Hematopoietic multipotent progenitor cell treated with erythropoietin and hydrocortisone succinate and interleukin-3 and kit ligand, for 4 days (in vitro differentiated cells): ENCODE results near the gene APBA2.
"Not testable (repeated sequence)": the region's sequence is repeated elsewhere in the genome, so short reads cannot be mapped to it uniquely, and the experiment has no call there.

ENCODE experiments used
- DNase-seq: peaks from one replicate; pipeline ENCODE4 v3.0.0-alpha.2; 2015

The APBA2 gene

DNA sequence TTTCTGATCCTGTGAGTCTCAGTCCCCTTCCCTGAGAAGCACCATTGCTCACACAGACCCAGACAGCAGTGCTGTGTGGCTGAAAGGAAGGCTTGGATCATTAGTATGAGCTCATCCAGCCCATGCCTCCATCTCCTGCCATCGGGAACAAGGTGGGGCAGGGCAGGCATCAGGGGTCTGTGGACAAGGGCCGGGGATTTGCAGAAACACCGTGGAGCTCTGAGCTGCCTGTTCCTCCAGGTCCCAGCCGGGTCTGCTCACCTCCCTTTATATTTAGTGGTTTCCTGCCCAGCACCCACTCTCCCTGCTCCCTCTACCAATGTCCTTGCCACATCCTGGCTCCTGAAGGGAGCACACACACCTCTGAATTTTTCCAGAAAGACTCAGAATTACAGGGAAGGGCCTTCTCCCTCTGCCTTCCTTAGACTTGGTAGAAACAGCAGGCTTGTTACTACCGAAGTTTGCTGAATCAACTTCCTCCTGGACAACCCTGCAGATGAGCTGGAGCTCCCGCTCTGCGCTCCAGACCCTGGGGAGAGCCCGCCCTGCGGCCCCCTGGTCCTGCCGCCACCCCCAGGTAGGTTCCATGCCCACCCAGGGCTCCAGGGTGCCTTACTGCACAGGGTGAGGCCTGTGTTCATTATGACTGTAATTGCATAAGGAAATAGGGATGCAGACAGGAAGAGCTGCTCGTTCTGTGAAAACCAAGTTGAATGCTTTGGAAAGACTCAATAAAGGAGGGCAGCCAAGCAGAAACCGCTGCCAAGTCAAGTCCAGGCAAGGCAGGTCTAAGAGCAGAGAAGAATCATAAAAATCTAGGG is 255.7 kb downstream of the APBA2 start:
- no peak for DNase-seq

GRCh38 chr15:29142129-29142747 is 256.5 kb downstream of the APBA2 start:
- no peak for DNase-seq

- no peak for DNase-seq
These were observed 257.5 kb downstream of the APBA2 start for GRCh38 chr15:29143293-29143692.

DNA sequence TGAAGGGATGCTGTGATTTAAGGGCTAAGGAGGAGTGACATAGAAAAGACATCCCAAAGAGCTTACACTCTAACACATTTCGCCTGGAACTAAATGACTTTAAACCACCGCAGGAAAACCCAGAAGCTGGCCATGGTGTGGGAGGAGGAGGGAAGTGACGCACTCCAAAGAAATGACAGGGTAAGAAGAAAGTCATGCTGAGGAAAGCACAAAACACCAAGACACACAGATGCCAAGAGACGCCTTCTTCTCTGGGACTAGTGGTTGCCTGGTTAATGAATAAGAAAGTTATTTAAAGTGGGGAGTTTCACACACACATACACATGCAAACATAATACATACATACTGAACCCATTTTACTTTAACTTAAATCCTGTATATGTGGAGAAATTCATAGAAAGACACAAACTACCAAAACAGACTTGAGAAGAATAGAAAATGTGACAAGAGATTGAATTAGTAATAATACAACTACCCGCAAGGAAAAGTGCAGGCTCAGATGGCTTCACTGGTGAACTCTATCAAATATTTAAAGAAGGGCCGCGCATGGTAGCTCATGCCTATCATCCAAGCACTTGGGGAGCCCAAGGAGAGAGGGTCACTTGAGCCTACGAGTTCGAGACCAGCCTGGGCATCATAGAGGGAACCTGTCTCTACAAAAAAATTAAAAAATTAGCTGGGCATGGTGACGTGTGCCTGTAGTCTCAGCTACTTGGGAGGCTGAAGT is 258.3 kb downstream of the APBA2 start:
- DNase-seq = no peak

DNA sequence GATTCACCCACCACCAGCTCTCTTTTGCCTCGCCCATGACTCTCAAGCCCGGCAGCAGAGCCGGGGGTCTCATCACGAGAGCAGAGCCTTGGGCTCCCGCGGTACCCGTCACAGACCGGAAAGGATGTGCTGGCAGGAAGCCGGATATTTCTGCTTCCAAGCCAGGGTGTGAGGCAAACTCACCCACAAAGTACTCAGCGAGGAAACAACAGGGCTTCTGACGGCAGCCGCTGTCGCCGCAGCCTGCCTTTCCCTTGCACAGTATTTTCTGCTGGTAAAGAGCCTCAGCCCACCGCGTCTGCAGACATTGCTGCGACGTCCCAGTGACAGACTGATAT is 263.9 kb downstream of the APBA2 start:
- DNase-seq = no peak

- no peak for DNase-seq
These were observed 265.0 kb downstream of the APBA2 start for GRCh38 chr15:29150515-29151483.

- DNase-seq = no peak
These were observed 265.7 kb downstream of the APBA2 start for GRCh38 chr15:29151484-29151857.

DNA sequence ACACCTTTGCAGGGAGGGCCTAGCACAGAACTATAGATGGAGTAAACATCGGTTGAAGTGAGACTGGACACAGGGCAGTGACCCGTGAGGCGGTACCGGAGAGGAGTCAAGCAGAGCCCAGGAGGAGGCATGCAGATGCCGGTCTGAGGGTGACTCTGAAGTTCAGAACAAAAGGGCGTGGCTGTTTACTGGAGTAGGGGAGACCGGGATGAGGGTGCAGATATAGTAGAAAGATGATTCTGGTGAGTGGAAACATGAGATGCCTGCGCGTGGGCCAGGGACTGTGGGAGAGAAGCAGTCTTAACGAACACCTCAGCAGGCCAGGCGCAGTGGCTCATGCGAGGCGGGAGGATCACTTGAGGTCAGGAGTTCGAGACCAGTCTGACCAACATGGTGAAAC is 270.7 kb downstream of the APBA2 start:
- DNase-seq = no peak

- DNase-seq = no peak
These were observed 274.1 kb downstream of the APBA2 start for GRCh38 chr15:29159771-29160455.

GRCh38 chr15:29162411-29162810 is 276.6 kb downstream of the APBA2 start:
- DNase-seq = no peak

- not testable (repeated sequence) for DNase-seq
These were observed 281.3 kb downstream of the APBA2 start for GRCh38 chr15:29167122-29167521.
